ENCODE data around the gene AZU1.
"Not testable (repeated sequence)": the region's sequence is repeated elsewhere in the genome, so short reads cannot be mapped to it uniquely, and the experiment has no call there.

Gene AZU1

DNA sequence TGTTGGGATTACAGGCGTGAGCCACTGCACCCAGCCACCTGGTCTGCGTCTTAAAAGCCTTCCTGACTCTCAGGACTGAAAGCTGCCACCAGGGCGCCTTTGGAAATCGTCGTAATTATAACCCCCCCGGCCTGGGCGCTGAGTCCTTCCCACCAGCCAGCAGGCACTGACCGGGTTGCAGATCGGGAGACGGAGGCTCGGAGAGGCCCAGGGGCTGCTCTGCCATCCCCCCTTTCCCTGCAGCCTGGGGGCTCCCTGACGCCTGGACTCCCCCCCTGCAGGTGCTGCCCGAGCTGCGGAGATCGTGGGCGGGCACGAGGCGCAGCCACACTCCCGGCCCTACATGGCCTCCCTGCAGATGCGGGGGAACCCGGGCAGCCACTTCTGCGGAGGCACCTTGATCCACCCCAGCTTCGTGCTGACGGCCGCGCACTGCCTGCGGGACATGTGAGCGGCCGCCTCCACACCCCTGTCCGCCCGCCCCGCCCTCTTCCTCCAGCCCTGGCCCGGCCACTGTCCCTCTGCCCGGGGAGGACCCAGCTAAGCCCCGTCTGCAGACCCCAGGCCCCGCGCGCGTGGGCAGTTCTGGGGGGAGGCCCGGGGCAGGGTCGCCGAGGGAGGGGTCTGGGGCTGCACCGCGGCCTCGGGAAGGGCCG lies 15.7 kb downstream of the AZU1 start:
- TF ChIP-seq POLR2A (IDR thresholded peaks at IDR 0.05; ENCODE audit: low read length) (no peak), GATA1 (IDR thresholded peaks at IDR 0.05; ENCODE audit: low read depth, low read length) (no peak)
- no peak for DNase-seq

DNA sequence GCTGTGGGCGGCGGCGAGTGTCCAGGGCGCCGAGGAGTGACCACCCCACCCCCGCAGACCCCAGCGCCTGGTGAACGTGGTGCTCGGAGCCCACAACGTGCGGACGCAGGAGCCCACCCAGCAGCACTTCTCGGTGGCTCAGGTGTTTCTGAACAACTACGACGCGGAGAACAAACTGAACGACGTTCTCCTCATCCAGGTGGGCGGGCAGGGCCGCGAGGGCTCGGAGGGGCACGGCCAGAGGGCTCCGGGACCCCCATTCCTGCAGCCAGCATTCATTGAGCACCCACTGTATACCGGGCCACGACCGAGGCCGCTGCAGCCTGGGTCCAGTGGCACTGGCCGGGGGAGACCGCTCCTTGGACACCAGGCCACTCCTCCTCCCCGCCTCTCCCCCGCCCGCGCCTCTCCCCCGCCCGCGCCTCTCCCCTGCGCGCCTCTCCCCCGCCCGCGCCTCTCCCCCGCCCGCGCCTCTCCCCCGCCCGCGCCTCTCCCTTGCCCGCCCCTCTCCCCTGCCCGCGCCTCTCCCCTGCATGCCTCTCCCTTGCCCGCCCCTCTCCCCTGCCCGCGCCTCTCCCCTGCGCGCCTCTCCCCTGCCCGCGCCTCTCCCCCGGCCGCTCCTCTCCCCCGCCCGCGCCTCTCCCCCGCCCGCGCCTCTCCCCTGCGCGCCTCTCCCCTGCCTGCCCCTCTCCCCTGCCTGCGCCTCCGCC lies 16.4 kb downstream of the AZU1 start:
- TF ChIP-seq GATA1 (IDR thresholded peaks at IDR 0.05; ENCODE audit: low read depth, low read length): no peak

DNA sequence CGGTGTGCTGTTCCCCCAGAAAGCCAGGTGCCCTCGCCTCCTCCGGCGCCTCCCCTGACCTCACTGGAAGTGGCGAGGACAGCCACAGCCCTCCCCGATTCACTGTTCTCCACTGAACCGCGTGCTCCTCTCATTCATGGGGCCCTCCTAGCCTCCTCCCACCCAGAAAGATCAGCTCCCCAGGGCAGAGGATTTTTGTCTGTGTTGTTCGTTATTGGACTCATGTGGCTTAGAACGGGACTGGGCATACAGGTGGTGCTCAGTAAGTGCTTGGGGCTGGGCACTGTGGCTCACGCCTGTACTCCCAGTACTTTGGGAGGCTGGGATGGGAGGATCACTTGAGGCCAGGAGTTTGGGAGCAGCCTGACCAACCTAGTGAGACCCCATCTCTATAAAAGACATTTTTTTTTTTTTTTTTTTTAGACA lies 16.9 kb downstream of the AZU1 start:
- no peak for DNase-seq
- TF ChIP-seq GATA1 (IDR thresholded peaks at IDR 0.05; ENCODE audit: low read depth, low read length): no peak
- no peak for TF ChIP-seq POLR2A (IDR thresholded peaks at IDR 0.05; ENCODE audit: low read length)

More for the DNA sequence above, 16.4 kb downstream of the AZU1 start:
- DNase-seq: no peak

DNA sequence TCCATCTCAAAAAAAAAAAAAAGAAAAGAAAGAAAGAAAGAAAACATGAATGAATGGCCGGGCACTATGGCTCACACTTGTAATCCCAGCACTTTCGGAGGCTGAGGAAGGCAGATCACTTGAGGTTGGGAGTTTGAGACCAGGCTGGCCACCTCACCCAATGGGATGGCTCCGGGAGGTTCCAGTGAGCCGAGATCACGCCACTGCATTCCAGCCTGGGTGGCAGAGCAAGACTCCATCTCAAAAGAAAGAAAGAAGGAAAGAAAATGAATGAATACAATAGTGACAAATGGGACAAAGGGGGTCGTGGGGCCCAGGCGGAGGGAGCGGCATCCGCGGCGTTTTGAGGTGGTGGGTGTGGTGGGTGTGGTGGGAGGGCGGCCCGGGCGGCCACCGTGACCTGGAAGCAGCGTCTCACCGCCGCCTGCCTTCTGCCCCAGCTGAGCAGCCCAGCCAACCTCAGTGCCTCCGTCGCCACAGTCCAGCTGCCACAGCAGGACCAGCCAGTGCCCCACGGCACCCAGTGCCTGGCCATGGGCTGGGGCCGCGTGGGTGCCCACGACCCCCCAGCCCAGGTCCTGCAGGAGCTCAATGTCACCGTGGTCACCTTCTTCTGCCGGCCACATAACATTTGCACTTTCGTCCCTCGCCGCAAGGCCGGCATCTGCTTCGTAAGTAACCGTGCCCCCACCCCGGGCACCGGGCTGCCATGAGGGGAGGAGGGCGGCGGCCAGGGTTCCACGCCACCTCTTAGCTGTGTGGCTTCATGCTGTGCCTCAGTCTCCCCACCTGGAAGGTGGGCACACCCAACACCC lies 18.3 kb downstream of the AZU1 start:
- TF ChIP-seq POLR2A (IDR thresholded peaks at IDR 0.05; ENCODE audit: low read length): no peak
- TF ChIP-seq GATA1 (IDR thresholded peaks at IDR 0.05; ENCODE audit: low read depth, low read length): no peak
- DNase-seq: no peak

DNA sequence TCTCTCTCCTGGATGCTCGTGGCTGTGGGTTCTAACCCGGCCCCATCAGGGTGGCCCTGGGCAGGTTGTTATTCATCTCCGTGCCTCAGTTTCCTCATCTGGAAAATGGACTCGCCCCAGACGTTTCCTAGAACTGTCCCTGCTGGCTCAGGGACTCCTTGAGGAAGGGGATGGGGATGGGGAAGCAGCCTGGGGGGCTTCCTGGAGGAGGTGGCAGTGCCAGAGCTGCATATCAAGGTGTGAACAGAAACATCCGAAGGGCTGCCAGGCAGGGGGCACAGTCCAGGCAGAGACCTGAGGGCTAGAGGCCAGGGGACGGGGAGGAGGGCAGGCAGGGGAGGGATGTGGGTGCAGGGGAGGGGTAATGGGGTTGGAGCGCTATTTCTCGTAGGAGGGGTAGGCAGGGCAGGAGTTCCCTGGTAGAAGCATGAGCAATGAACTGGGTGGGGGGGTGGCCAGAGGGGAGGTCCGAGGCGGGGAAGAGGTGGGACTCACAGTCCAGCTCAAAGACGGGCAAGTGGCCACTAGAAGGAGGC lies 20.8 kb downstream of the AZU1 start:
- no peak for TF ChIP-seq GATA1 (IDR thresholded peaks at IDR 0.05; ENCODE audit: low read depth, low read length)
- TF ChIP-seq POLR2A (IDR thresholded peaks at IDR 0.05; ENCODE audit: low read length): no peak
- no peak for DNase-seq

DNA sequence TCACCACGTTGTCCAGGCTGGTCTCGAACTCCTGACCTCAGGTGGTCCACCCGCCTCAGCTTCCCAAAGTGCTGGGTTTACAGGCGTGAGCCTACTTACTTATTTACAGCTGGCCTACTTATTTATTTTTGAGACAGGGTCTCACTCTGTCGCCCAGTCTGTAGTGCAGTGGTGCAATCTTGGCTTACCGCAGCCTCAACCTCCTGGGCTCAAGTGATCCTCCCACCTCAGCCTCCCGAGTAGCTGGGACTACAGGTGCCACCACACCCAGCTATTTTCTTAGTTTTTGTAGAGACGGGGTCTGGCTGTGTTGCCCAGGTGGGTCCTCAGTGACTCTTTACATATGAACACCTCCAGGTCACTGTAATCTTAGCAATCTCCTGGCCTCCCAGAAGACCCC lies 21.6 kb downstream of the AZU1 start:
- DNase-seq: not testable (repeated sequence)

DNA sequence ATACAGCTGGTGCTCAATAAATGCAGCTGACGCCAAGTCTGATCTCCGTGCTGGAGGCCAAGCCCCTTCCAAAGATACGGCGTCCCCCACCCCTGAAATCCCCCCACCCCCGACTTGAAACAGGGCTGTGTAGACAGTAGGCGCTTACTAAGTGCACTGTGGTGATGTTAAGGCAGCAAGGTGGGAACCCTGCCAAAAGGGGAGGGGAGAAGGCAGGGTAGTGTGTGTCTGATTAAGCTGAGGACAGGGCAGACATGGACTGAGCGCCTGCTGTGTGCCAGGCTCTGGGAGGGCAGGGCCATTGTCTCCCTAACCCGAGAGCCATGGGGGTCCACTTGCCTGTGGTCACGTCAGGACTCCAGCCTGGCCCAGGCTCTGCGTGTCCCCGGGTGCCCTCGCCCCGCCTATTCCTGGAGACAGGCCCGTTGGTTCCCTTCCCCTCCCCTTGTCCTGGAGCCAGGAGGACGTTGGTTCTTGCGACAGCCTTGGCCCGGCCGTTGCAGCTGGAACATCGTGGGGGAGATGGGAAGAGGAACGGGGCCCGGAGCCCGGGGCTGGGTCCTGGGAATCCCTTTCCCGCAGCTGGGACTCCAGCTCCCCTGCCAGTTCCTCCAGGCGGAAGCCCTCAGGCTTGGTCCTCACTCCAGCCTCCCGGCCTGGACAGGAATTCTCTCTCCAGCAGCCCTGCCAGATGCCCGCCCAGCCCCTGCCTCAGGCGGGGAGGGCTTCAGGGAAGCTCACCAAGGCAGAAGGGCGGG lies 22.8 kb downstream of the AZU1 start:
- DNase-seq: peak; percentile 58 to 66
- TF ChIP-seq POLR2A (IDR thresholded peaks at IDR 0.05; ENCODE audit: low read length) (no peak), GATA1 (IDR thresholded peaks at IDR 0.05; ENCODE audit: low read depth, low read length) (no peak)

DNA sequence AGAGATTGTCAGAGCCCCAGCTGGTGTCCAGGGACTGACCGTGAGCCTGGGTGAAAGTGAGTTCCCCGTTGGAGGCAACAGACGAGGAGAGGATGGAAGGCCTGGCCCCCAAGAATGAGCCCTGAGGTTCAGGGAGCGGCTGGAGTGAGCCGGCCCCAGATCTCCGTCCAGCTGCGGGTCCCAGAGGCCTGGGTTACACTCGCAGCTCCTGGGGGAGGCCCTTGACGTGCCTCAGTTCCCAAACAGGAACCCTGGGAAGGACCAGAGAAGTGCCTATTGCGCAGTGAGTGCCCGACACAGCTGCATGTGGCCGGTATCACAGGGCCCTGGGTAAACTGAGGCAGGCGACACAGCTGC lies 23.3 kb downstream of the AZU1 start:
- TF ChIP-seq POLR2A (IDR thresholded peaks at IDR 0.05; ENCODE audit: low read length) (no peak), GATA1 (IDR thresholded peaks at IDR 0.05; ENCODE audit: low read depth, low read length) (no peak)
- DNase-seq: no peak

DNA sequence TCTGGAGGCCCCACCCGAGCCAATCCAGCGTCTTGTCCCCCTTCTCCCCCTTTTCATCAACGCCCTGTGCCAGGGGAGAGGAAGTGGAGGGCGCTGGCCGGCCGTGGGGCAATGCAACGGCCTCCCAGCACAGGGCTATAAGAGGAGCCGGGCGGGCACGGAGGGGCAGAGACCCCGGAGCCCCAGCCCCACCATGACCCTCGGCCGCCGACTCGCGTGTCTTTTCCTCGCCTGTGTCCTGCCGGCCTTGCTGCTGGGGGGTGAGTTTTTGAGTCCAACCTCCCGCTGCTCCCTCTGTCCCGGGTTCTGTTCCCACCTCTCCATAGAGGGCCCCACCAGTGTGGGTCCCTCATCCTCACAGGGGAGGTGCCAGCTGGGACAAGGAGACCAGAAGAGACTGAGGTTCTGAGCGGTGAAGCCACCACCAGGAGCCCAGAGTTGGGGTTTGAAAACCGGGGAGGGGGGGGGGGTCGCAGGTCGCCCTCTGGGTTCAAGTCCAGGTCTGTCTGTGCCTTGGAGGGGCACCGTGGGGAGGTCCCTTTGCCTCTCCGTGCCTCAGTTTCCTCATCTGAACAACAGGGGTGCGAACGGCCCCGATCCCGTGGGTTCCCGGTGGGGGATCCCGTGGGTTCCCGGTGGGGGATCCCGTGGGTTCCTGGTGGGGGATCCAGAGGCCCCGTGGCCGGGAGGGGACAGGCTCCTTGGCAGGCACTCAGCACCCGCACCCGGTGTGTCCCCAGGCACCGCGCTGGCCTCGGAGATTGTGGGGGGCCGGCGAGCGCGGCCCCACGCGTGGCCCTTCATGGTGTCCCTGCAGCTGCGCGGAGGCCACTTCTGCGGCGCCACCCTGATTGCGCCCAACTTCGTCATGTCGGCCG lies 24.7 kb downstream of the AZU1 start, which contains the start of gene ELANE:
Gene ELANE (plus strand): TSS at position 168 of the 878 bp plus-strand sequence. CDS start 26 bp downstream, at position 194.
- TF ChIP-seq POLR2A (IDR thresholded peaks at IDR 0.05; ENCODE audit: low read length): no peak
- no peak for TF ChIP-seq GATA1 (IDR thresholded peaks at IDR 0.05; ENCODE audit: low read depth, low read length)
- no peak for DNase-seq

DNA sequence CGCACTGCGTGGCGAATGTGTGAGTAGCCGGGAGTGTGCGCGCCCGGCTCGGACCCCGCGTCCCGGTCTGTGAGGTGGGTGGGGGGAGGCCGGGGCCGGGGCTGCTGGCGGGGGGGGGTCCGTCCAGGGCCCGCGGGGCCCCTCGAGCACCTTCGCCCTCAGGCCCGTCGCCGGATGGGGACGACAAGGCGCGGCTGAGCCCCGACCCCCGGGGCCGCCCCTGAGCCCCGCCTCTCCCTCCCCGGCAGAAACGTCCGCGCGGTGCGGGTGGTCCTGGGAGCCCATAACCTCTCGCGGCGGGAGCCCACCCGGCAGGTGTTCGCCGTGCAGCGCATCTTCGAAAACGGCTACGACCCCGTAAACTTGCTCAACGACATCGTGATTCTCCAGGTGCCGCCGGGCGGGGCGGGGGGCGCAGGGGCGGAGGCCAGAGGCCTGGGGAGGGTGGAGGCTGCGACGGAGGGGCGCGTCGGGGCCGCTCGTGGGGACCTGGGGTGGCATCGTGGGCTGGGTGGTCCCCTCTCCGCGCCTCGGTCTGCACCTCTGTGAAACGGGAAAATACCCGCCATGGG lies 25.5 kb downstream of the AZU1 start:
- TF ChIP-seq POLR2A (IDR thresholded peaks at IDR 0.05; ENCODE audit: low read length): no peak
- no peak for TF ChIP-seq GATA1 (IDR thresholded peaks at IDR 0.05; ENCODE audit: low read depth, low read length)
- no peak for DNase-seq

DNA sequence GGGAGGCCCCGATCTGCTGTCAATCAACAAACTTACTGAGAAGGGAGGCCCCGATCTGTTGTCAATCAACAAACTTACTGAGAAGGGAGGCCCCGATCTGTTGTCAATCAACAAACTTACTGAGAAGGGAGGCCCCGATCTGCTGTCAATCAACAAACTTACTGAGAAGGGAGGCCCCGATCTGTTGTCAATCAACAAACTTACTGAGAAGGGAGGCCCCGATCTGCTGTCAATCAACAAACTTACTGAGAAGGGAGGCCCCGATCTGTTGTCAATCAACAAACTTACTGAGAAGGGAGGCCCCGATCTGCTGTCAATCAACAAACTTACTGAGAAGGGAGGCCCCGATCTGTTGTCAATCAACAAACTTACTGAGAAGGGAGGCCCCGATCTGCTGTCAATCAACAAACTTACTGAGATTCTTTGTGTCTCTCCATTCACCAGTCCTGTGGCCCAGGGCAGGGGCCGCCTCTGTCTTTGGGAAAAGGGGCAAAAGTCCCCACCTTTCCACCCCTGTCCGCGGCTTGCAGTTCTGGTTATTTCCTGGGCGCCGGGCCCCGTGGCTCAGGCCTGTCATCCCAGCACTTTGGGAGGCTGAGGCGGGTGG lies 26.1 kb downstream of the AZU1 start:
- not testable (repeated sequence) for DNase-seq

DNA sequence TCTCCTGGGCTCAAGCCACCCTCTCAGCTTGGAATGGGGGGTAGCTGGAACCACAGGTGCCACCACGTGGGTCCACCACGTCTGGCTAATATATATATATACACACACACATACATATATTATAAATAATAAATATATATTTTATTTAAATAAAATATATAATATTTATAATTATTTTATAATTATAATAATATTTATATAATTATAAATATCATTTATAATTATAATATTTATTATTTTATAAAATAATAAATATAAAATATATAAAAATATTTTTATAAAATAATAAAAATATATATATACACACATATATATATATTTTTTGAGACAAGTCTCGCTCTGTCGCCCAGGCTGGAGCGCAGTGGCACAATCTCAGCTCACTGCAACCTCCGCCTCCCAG lies 26.9 kb downstream of the AZU1 start:
- TF ChIP-seq GATA1 (IDR thresholded peaks at IDR 0.05; ENCODE audit: low read depth, low read length) (no peak), POLR2A (IDR thresholded peaks at IDR 0.05; ENCODE audit: low read length) (no peak)
- no peak for DNase-seq

Measured in erythroblast (primary cell).